GM12874 (cell line): ENCODE results near the gene MBNL2.

Experiments
- CTCF ChIP-seq: IDR thresholded peaks from 2 replicates; pipeline ENCODE4 v1.5.1; 2011; ENCODE audit warnings: low read depth, mild to moderate bottlenecking, control low read depth, low read length, moderate library complexity; ENCODE audit not compliant: insufficient read depth

MBNL2 gene

DNA sequence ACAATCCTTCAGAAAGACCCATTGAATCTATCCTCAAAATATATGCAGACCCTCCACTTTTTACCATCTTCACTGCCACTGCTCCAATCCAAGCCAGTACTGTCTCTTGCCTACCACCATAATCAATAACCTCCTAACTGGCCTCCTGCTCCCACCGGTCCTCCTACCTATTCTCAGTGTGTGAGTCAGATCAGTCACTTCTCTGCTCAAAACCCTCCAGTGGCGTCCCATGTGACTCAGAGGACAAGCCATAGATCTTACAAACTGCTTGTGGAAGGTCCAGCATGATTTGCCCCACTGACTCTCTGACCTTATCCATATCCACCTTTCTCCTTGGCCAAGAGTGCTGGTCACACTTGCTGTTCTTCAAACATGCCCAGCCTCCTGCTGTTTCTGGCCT lies 23.4 kb upstream of the MBNL2 start:
- TF ChIP-seq CTCF = no peak

DNA sequence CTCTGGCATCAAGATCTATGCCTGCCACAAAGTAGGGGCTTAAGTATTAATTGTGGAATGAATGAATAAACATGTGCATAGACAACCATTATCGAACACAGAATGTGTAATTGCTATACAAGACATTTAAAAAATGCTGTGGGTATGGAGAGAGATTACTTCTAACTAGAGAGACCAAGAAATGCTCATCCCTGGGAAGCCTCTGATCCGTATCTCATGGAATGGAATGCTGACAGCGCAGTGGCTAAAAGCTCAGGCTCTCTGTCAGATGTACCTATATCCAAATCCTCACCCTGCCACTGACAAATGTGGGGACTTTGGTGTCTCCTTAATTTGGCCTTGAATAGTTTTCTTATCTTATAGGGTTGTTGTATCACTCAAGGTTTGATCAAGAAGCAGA lies 22.7 kb upstream of the MBNL2 start:
- TF ChIP-seq CTCF = no peak

- TF ChIP-seq CTCF = no peak
These were observed 21.8 kb upstream of the MBNL2 start for GRCh38 chr13:97200081-97200942.

GRCh38 chr13:97202761-97203160 lies 19.4 kb upstream of the MBNL2 start:
- no peak for TF ChIP-seq CTCF

DNA sequence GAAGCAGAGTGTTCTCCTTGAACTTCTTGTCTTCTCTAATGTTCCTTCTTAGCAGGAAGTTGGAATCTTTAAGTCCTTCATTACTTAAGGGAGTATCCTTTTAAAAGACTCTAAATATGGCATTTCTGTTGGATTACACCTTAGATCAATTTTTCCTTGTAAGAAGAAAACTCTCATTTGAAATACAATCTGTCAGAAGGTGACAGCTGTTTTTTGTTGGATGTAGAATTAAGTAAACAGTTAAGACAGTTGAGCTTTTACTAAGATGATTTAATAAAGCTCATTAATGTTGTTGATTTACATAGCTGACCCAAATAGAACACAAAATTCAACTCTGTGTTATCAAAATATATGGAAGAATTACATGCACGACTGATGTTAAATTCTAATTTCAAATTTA lies 16.7 kb upstream of the MBNL2 start:
- no peak for TF ChIP-seq CTCF

GRCh38 chr13:97205982-97206381 lies 16.2 kb upstream of the MBNL2 start:
- TF ChIP-seq CTCF = no peak

- no peak for TF ChIP-seq CTCF
These were observed 10.8 kb upstream of the MBNL2 start for GRCh38 chr13:97211300-97211699.
